DMS53 treated with DMSO at 0.1 percent for 48 hours (cell line): Measurements from ENCODE around the gene NXF1.

ENCODE experiments used
- DNase-seq: peaks from one replicate; lab custom pipeline; 2025; ENCODE audit not compliant: unreplicated experiment; lab: John Stamatoyannopoulos, UW

The NXF1 gene

DNA sequence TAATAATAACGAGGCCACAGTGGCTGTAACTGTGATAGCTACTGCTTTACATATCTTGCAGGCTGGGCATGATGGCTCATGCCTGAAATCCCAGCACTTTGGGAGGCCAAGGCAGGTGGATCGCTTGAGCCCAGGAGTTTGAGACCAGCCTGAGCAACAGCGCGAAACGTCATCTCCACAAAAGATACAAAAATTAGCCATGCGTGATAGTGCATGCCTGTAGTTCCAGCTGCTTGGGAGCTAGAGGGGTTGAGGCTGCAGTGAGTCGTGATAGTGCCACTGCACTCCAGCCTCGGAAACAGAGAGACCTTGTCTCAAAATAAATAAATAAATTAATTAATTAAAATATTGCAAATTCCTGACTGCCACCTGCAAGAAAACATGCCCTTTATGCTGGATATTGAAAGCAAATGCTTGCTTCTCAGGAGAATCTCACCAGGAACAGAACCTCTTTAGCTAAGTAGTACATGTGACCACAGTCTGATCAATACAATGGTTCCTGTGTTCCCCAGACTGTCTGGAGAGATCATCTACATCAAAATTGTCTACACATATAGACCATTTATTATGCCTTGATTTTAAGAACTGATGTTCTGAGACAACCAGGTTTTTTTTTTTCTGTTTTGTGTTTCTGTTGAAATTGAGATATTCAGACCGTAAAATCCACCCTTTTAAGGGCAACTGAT is 57.6 kb downstream of the NXF1 start:
- no peak for DNase-seq
